Left ventricle myocardium inferior (tissue), 1 donor: ENCODE measurements around the gene WDR86. TPM values are rescaled to one million over a fixed set of nuclear protein-coding genes. Genes with fewer than 3 reads are reported as not detected.

Experiments used
- DNase-seq: peaks from one replicate; pipeline ENCODE4 v3.0.0-alpha.2; 2020
- H3K27ac ChIP-seq: fragments of 200-600 bp; replicated peaks from 2 replicates; pipeline ENCODE4 v1.8.0; 2021
- H3K27me3 ChIP-seq: fragments of 200-600 bp; 2 replicates; pipeline ENCODE4 v1.8.0; 2021; ENCODE audit warnings: low read depth
- H3K36me3 ChIP-seq: fragments of 200-600 bp; 2 replicates; pipeline ENCODE4 v1.8.0; 2021
- H3K4me1 ChIP-seq: fragments of 200-600 bp; 2 replicates; pipeline ENCODE4 v1.8.0; 2021
- H3K4me3 ChIP-seq: fragments of 200-600 bp; 2 replicates; pipeline ENCODE4 v1.8.0; 2021; ENCODE audit warnings: mild to moderate bottlenecking, moderate library complexity
- H3K9me3 ChIP-seq: fragments of 200-600 bp; replicated peaks from 2 replicates; pipeline ENCODE4 v1.8.0; 2021
- CTCF ChIP-seq: fragments of 200-600 bp; IDR thresholded peaks from 2 replicates; pipeline ENCODE4 v1.8.0; 2021; ENCODE audit warnings: antibody characterized with exemption, mild to moderate bottlenecking, borderline replicate concordance
- intact Hi-C: fragments of 100-400 bp; cut with micrococcal nuclease; formaldehyde crosslinking; loops from one replicate; pipeline ENCODE4 v1.11.0; 2022
- total RNA-seq: library from RNA; stranded (reverse); fragmentation: NEBNext Ultra II Directional; extraction: Animal tissue kit (Norgen Biotek cat#: 25700); gene quantifications from one replicate; pipeline ENCODE4 v1.2.1, GENCODE V29; 2021
- donor health status: DM: no; HTN: yes; CAD: no; lungs with severe emphysema.

WDR86 gene
- total RNA-seq, 1 donor from 2014 or later, result 0.16 TPM

GRCh38 chr7:151348970-151349369 lies 60.9 kb downstream of the WDR86 start:
- intact Hi-C loops, result no loop called here
- Histone ChIP-seq H3K9me3 (no peaks in the 10 kb centered on the region), H3K27me3 (no peaks in the 10 kb centered on the region), H3K27ac (peak overlapping the region; percentile 80), H3K4me1 (peaks cover 38% of the 10 kb centered on the region), H3K4me3 (no peak overlapping the region), H3K36me3 (peaks cover 84% of the 10 kb centered on the region)
- DNase-seq, result no peak
- TF ChIP-seq CTCF, result no peak

GRCh38 chr7:151347200-151347599 lies 62.6 kb downstream of the WDR86 start:
- Histone ChIP-seq H3K36me3 (peaks cover 67% of the 10 kb centered on the region), H3K27me3 (no peaks in the 10 kb centered on the region), H3K4me3 (no peak overlapping the region), H3K27ac (no peak overlapping the region), H3K4me1 (peaks cover 54% of the 10 kb centered on the region), H3K9me3 (no peaks in the 10 kb centered on the region)
- no peak for TF ChIP-seq CTCF
- no peak for DNase-seq
- intact Hi-C loops, result no loop called here

GRCh38 chr7:151346470-151346769 lies 63.4 kb downstream of the WDR86 start:
- Histone ChIP-seq H3K4me3 (no peak overlapping the region), H3K27me3 (no peaks in the 10 kb centered on the region), H3K36me3 (peaks cover 59% of the 10 kb centered on the region), H3K9me3 (no peaks in the 10 kb centered on the region), H3K4me1 (peaks cover 60% of the 10 kb centered on the region), H3K27ac (peak overlapping the region; percentile 33)
- intact Hi-C loops, result no loop called here
- no peak for DNase-seq
- no peak for TF ChIP-seq CTCF

GRCh38 chr7:151345576-151346469 lies 64.0 kb downstream of the WDR86 start:
- Histone ChIP-seq H3K4me1 (peaks cover 62% of the 10 kb centered on the region), H3K27ac (peak overlapping the region; percentile 33), H3K36me3 (peaks cover 53% of the 10 kb centered on the region)

GRCh38 chr7:151343516-151343915 lies 66.3 kb downstream of the WDR86 start:
- peaks cover 5% of the 10 kb centered on the region for H3K9me3 ChIP-seq
- intact Hi-C loops, result no loop called here
- no peaks in the 10 kb centered on the region for H3K27me3 ChIP-seq
- peaks cover 38% of the 10 kb centered on the region for H3K36me3 ChIP-seq
- no peak for TF ChIP-seq CTCF
- DNase-seq, result no peak
- peaks cover 40% of the 10 kb centered on the region for H3K4me1 ChIP-seq
- no peak overlapping the region for H3K27ac ChIP-seq
- no peak overlapping the region for H3K4me3 ChIP-seq

More at GRCh38 chr7:151345576-151346469, 64.0 kb downstream of the WDR86 start:
- no peaks in the 10 kb centered on the region for H3K9me3 ChIP-seq
- no peak overlapping the region for H3K4me3 ChIP-seq
- no peak for DNase-seq
- no peaks in the 10 kb centered on the region for H3K27me3 ChIP-seq
- intact Hi-C loops, result no loop called here
- TF ChIP-seq CTCF, result no peak
